PC-3 (cell line): Measurements from ENCODE around the gene CLOCK. TPM values are rescaled to one million over a fixed set of nuclear protein-coding genes. Genes with fewer than 3 reads are reported as not detected.

Source experiments
- ATAC-seq: fragments of 200-7000 bp; cut with Tn5 transposase; 2 replicates; pipeline ENCODE4 v1.9.1; 2020; ENCODE audit warnings: mild to moderate bottlenecking, moderate library complexity
- BruUV-seq: library from RNA; stranded (reverse); fragments of 400-500 nt; replicated peaks from 2 replicates; lab custom pipeline; 2021; lab: Mats Ljungman, UMichigan
- CTCF ChIA-PET: fragments of 300-600 bp; sonication (Branson Sonifier 250); formaldehyde crosslinking; loops from one replicate; lab custom pipeline; 2022; ENCODE audit warnings: antibody characterized with exemption; lab: Charles Lee
- POLR2A ChIA-PET: fragments of 300-600 bp; sonication (Branson Sonifier 250); formaldehyde crosslinking; loops from one replicate; lab custom pipeline; 2022; ENCODE audit warnings: antibody characterized with exemption; ENCODE audit not compliant: unreplicated experiment; lab: Charles Lee
- DNase-seq: peaks from one replicate; pipeline ENCODE4 v3.0.0-alpha.2; 2015
- H2AFZ ChIP-seq: fragments of 300-600 bp; sonication (generic); 2 replicates; pipeline ENCODE4 v1.6.0; 2016; ENCODE audit warnings: antibody characterized with exemption, low read length
- H3F3A ChIP-seq: fragments of 300-600 bp; sonication (generic); one replicate; pipeline ENCODE4 v1.6.0; 2017; ENCODE audit warnings: antibody characterized with exemption, low read length, control low read depth, mild to moderate bottlenecking; ENCODE audit not compliant: unreplicated experiment
- H3K27ac ChIP-seq: fragments of 300-600 bp; sonication (generic); 2 replicates; pipeline ENCODE4 v1.5.1; 2016; ENCODE audit warnings: mild to moderate bottlenecking, low read length
- H3K27me3 ChIP-seq: fragments of 300-600 bp; sonication (generic); 2 replicates; pipeline ENCODE4 v1.6.1; 2016; ENCODE audit warnings: low read length, mixed read lengths
- H3K36me3 ChIP-seq: fragments of 300-600 bp; sonication (generic); 2 replicates; pipeline ENCODE4 v1.6.1; 2016; ENCODE audit warnings: low read depth, mixed run types, low read length, mixed read lengths
- H3K4me1 ChIP-seq: fragments of 300-600 bp; sonication (generic); 2 replicates; pipeline ENCODE4 v1.5.1; 2016; ENCODE audit warnings: low read length; ENCODE audit not compliant: insufficient read depth
- H3K4me2 ChIP-seq: fragments of 300-600 bp; sonication (generic); 2 replicates; pipeline ENCODE4 v1.6.0; 2016; ENCODE audit warnings: low read length
- H3K4me3 ChIP-seq: fragments of 300-600 bp; sonication (generic); 2 replicates; pipeline ENCODE4 v1.5.1; 2016; ENCODE audit warnings: mild to moderate bottlenecking, low read length, mixed read lengths
- H3K79me2 ChIP-seq: fragments of 300-600 bp; sonication (generic); 2 replicates; pipeline ENCODE4 v1.6.1; 2017; ENCODE audit warnings: low read length, mixed read lengths
- H3K9ac ChIP-seq: fragments of 300-600 bp; sonication (generic); 2 replicates; pipeline ENCODE4 v1.6.0; 2016; ENCODE audit warnings: mild to moderate bottlenecking, low read length
- H3K9me2 ChIP-seq: fragments of 300-600 bp; sonication (generic); replicated peaks from 2 replicates; pipeline ENCODE4 v1.6.1; 2016; ENCODE audit warnings: mixed run types, low read length, mixed read lengths
- H3K9me3 ChIP-seq: fragments of 300-600 bp; sonication (generic); 2 replicates; pipeline ENCODE4 v1.6.1; 2016; ENCODE audit warnings: low read length, mixed read lengths
- H4K20me1 ChIP-seq: fragments of 300-600 bp; sonication (generic); 2 replicates; pipeline ENCODE4 v1.6.1; 2016; ENCODE audit warnings: low read length, mixed read lengths
- CTCF ChIP-seq: fragments of 300-600 bp; sonication (generic); conservative IDR thresholded peaks from 2 replicates; pipeline ENCODE4 v1.5.1; 2017; ENCODE audit warnings: antibody characterized with exemption, low read depth, mild to moderate bottlenecking, low read length
- EZH2 ChIP-seq: fragments of 300-600 bp; sonication (generic); IDR thresholded peaks from one replicate; pipeline ENCODE4 v1.6.1; 2017; ENCODE audit warnings: antibody characterized with exemption, mild to moderate bottlenecking, low read length; ENCODE audit not compliant: unreplicated experiment
- EZH2phosphoT487 ChIP-seq: fragments of 300-600 bp; sonication (generic); IDR thresholded peaks from 2 replicates; pipeline ENCODE4 v1.6.1; 2018; ENCODE audit warnings: mild to moderate bottlenecking, antibody characterized with exemption, low read length, borderline replicate concordance
- intact Hi-C: fragments of 100-400 bp; cut with micrococcal nuclease; formaldehyde crosslinking; loops from 2 replicates; pipeline ENCODE4 v1.9.0; 2023
- total RNA-seq: library from RNA; depleted of rRNA; stranded (reverse); fragments of >200 nt; gene quantifications from 2 replicates; pipeline ENCODE4 v1.2.3, GENCODE V29; 2014

Gene CLOCK
- total RNA-seq, 1 experiment from 2014 or later = 39.7 TPM

GRCh38 chr4:55534306-55534705 lies 12.4 kb downstream of the CLOCK start:
- no peak overlapping the region for H3K4me2 ChIP-seq
- intact Hi-C loops = no loop called here
- ATAC-seq (no peak), DNase-seq (no peak)
- POLR2A ChIA-PET = no interaction called here
- no peaks in the 10 kb centered on the region for H3K9me3 ChIP-seq
- H3K4me3 ChIP-seq = no peak overlapping the region
- H3K27me3 ChIP-seq = no peaks in the 10 kb centered on the region
- H3K27ac ChIP-seq = no peak overlapping the region
- H3K9ac ChIP-seq = no peak overlapping the region
- H3K79me2 ChIP-seq = peaks cover 100% of the 10 kb centered on the region
- no TSS peak for BruUV-seq
- no peaks in the 10 kb centered on the region for H3K4me1 ChIP-seq
- H3K9me2 ChIP-seq = no peaks in the 10 kb centered on the region
- TF ChIP-seq EZH2phosphoT487 = no peak
- H3F3A ChIP-seq = no peaks in the 10 kb centered on the region
- no peaks in the 10 kb centered on the region; the same call in 1 of the 2 replicates for H4K20me1 ChIP-seq
- CTCF ChIA-PET = no interaction called here
- no peak overlapping the region for H2AFZ ChIP-seq
- H3K36me3 ChIP-seq = peaks cover 20% of the 10 kb centered on the region

- Histone ChIP-seq H3F3A (no peaks in the 10 kb centered on the region), H3K9ac (no peak overlapping the region), H3K9me3 (no peaks in the 10 kb centered on the region), H3K4me3 (no peak overlapping the region), H2AFZ (no peak overlapping the region), H3K9me2 (no peaks in the 10 kb centered on the region), H3K36me3 (peaks cover 20% of the 10 kb centered on the region), H3K4me1 (no peaks in the 10 kb centered on the region), H3K4me2 (no peak overlapping the region), H3K79me2 (peaks cover 95% of the 10 kb centered on the region), H3K27me3 (no peaks in the 10 kb centered on the region), H3K27ac (no peak overlapping the region), H4K20me1 (no peaks in the 10 kb centered on the region)
- TF ChIP-seq EZH2 = no peak
- TF ChIP-seq EZH2phosphoT487 = no peak
- no peak for TF ChIP-seq CTCF
- intact Hi-C loops = no loop called here
- BruUV-seq = no TSS peak
- POLR2A ChIA-PET = interaction anchor here (0.6 kb wide), 1 partner anchor 11 kb away, joined by 4 read pairs; no protein-coding TSS in a partner anchor
- ATAC-seq = no peak
- CTCF ChIA-PET = no interaction called here
- DNase-seq = no peak
These were observed 16.0 kb downstream of the CLOCK start for GRCh38 chr4:55530691-55531090.

GRCh38 chr4:55530167-55530566 lies 16.5 kb downstream of the CLOCK start:
- CTCF ChIA-PET = no interaction called here
- H3K79me2 ChIP-seq = peaks cover 94% of the 10 kb centered on the region

More at GRCh38 chr4:55530167-55530566, 16.5 kb downstream of the CLOCK start:
- Histone ChIP-seq H3K36me3 (peaks cover 20% of the 10 kb centered on the region), H3F3A (no peaks in the 10 kb centered on the region), H3K9me3 (no peaks in the 10 kb centered on the region), H3K27ac (no peak overlapping the region), H3K4me2 (no peak overlapping the region), H3K27me3 (no peaks in the 10 kb centered on the region), H3K9me2 (no peaks in the 10 kb centered on the region), H2AFZ (no peak overlapping the region), H4K20me1 (no peaks in the 10 kb centered on the region), H3K4me1 (no peaks in the 10 kb centered on the region), H3K9ac (no peak overlapping the region), H3K4me3 (no peak overlapping the region)
- no TSS peak for BruUV-seq
- DNase-seq = no peak
- POLR2A ChIA-PET = no interaction called here
- TF ChIP-seq EZH2 (no peak), EZH2phosphoT487 (no peak), CTCF (no peak)
- ATAC-seq = no peak
- intact Hi-C loops = no loop called here
